NK-92 treated with Interleukin-12 subunit alpha and Interleukin-12 subunit beta, amount 100 ng/mL, for 24 hours (cell line): ENCODE measurements around the gene MRPS22.

Source experiments
- DNase-seq: peaks from one replicate; lab custom pipeline; 2025; lab: John Stamatoyannopoulos, UW

MRPS22 gene

GRCh38 chr3:139343895-139344856, at the start of gene MRPS22:
TSS of gene MRPS22 (plus strand) at chr3:139344020. CDS start at chr3:139344027, 7 bp downstream.
- DNase-seq: peak; percentile 71

GRCh38 chr3:139295040-139295439, 48.8 kb upstream of the MRPS22 start:
- DNase-seq: no peak

- DNase-seq: no peak
These were observed 47.6 kb upstream of the MRPS22 start for GRCh38 chr3:139296141-139296718.

- no peak for DNase-seq
These were observed 46.1 kb upstream of the MRPS22 start for GRCh38 chr3:139297588-139298311.

DNA sequence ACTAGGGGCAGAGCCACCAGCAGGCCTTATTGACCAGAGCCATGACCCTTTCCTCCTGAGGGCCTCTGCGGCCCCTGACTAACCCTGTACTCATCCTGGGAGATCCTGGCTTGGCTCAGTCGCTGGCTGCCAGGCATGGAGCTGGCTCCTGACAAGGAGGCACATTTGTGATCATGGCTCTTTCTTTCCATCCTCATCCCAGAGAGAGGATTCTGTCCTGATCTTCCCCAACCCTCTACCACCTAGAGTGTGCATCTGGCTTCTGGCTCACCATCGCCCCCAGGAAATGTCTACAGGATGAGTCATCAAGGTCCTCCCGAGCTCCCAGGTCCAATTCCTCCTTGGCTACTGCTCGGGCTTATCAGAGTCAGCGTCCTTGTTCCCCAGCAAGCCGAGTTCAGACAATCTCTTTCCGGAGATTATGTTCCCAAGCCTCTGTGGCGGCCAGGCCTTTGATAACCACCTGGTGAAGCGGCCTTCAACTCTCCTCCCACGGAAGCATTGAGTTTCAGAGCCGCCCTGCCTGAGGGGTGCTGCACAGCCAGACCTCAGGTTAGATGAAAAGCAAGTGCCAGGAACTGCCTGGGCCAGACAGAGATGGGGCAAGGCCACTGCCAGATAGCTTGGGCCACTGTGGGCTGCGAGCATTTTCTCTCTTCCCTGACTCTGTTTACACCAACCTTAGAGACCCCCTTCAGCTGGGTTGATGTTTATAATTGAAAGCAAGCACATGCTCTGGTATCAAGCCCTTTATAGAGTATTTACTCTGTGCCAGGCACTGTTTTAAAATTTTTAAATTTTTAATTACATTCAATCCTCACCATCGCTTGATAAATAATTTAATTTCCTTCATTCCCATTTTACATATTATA, 44.3 kb upstream of the MRPS22 start:
- DNase-seq: no peak

- no peak for DNase-seq
These were observed 43.4 kb upstream of the MRPS22 start for GRCh38 chr3:139300416-139300815.

- no peak for DNase-seq
These were observed 42.6 kb upstream of the MRPS22 start for GRCh38 chr3:139301183-139301582.

DNA sequence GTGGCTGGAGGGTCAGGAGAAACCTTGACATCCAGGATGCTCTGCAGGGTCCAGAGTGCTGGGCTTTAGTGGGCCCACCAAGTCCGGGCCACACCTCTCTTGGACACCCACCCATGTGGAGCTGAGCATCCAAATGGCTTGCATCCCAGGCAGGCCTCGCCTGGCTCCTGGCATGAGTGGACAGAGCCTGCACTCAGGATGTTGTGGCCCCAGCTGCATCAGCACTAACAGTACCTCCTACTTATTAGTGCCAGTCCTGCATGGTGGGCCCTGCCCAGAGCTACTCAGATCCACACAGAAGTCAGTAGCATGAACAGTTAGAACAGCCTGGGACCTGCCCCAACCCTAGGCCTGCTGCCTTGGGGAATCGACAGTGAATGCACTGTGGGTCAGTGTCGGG, 42.2 kb upstream of the MRPS22 start:
- no peak for DNase-seq

GRCh38 chr3:139302084-139302800, 41.6 kb upstream of the MRPS22 start:
- DNase-seq: no peak

GRCh38 chr3:139302801-139303113, 41.1 kb upstream of the MRPS22 start:
- DNase-seq: no peak

- no peak for DNase-seq
These were observed 40.6 kb upstream of the MRPS22 start for GRCh38 chr3:139303216-139303615.

GRCh38 chr3:139304383-139304782, 39.4 kb upstream of the MRPS22 start:
- DNase-seq: no peak

DNA sequence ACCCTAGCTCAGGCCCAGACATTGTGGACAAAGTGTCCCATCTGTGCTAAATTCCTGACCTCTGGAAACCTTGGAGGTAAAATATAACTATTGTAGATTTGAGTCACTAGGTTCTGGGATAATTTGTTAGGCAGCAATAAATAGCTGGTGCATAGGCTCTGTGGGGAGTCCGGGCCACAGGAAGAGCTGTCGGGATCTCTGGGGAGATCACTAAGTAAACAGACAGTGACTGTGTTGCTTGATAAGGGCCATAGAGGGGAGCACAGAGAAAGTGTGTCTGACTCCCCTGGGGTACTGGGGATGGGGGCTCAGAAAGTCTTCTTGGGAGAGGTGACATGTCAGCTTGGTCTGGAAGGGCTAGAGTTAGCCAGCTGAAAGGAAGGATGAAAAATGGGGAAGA, 37.7 kb upstream of the MRPS22 start:
- no peak for DNase-seq

DNA sequence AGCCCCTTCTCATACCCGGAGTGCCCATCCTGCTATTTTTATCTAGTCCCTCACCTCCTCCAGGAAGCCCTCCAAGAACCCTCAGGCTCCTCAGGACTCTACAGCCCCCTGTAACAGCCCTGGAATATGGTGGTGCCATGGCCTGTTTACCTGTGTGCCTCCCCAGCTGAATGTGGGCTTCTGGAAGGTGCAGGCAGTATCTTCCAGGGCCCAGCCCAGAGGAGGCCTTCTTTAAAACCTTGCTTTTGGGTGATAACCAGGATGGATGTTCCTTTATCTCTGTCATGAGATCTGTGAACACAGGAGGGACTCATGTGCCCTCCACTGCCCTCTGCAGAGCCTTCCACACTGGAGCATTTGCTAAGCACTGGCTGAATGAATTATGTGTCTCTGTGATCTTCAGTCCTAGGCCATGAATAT, 36.7 kb upstream of the MRPS22 start:
- DNase-seq: no peak

GRCh38 chr3:139307601-139308555, 35.9 kb upstream of the MRPS22 start:
- DNase-seq: no peak

GRCh38 chr3:139308560-139308959, 35.3 kb upstream of the MRPS22 start:
- DNase-seq: no peak

DNA sequence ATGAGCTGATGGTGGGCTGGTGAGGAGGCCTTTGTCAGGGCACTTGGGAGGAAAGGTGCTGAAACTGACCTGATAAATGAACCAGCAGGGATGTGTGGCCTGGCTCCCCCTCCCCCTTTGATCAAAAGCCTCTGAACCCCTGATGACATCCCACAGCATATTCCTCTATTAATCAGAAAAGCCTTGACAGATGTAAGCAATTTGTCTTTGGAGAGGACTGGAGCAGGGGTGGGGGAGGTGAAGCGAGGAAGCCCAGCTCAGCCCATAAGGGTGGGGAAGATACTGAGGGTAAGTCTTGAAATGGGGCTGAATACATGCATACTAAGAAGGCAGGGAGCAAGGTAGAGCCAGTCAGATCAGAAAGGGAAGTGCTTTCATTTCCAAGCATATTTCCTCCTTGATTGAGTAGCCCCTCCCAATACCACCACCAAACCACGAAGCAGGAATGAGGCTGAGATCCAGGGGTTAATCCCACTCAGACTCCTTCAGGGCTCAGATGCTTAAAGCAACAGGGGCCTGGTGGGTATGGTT, 34.7 kb upstream of the MRPS22 start:
- no peak for DNase-seq

DNA sequence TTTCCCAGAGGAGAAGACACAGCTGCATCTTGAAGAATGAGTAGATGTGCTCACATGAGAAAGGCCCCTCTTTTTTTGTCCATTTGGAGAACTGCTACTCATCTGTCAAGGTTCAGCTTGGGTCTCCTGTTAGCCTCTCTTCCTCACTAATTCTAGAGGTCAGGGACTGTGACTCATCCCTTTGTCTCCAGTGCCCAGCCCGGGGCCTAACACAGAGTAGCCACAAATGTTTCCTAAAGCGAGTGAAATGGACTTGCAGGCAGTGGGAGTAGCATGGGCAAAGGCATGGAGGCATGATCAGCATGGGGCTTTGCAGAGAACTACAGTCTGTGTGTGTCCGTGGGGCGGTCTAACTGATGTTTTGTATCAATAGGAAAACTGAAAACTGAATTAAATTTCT, 33.9 kb upstream of the MRPS22 start:
- no peak for DNase-seq

DNA sequence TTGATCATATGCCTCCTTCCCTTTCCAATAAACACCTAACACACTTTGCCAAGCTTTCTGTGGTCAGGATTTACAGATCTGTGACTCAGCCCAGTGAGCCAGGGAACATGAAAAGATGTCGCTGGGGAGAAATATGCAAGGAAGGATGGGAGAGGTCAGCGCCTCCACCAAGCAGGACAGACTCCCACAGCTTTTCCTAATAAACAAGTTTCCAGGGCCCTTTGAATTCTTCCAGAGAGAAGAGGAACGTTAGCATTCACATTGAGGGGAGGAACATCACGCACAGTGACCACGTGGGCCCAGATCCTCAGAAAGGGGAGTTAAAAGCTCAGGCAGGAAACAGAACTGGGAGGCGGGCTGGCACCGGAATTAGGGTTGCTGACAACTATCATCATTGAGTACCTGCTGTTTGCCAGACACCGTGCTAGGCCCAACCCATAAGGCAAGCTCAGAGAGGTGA, 33.3 kb upstream of the MRPS22 start:
- DNase-seq: no peak

DNA sequence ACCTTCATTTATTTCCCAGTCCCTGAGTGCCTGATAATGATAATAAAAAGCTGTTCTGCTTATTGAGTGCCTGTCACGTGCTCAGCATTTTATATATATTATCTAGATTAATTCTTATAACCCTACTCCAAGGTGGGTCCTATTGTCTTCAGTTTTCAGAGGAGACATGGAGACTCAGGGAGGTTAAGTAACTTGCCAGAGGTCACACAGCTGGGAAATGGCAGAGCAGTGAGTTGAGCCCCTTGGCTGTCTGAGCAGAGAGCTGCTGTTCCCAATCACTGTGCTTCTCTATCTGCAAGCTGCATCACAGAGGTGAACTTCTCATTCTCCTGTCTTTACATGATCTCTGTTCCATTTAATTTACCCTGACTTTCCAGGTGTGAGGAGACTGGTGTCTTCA, 32.3 kb upstream of the MRPS22 start:
- no peak for DNase-seq
